ENCODE results near the gene GUCY1A2. TPM values are rescaled to one million over a fixed set of nuclear protein-coding genes. Genes with fewer than 3 reads are reported as not detected.

The GUCY1A2 gene
- total RNA-seq, 2 donors from 2014 or later: 4.4 to 6.3 TPM

- Histone ChIP-seq H3K4me3 (no peak overlapping the region), H3K27me3 (no peaks in the 10 kb centered on the region), H3K4me1 (no peaks in the 10 kb centered on the region), H3K36me3 (replicated peaks in 1 of 2; ENCODE audit: insufficient read depth in 1 of 2, low read depth in 2 of 2) (no peaks in the 10 kb centered on the region), H3K9me3 (no peaks in the 10 kb centered on the region), H3K27ac (no peak overlapping the region)
- intact Hi-C loops (cut with DNase I): no loop called here
- WGBS, 2 donors: 44 to 57% methylated on average over 5 of the region's 5 CpGs
- no peak for TF ChIP-seq POLR2A (IDR thresholded peaks at IDR 0.05)
- no peak for TF ChIP-seq CTCF (IDR thresholded peaks at IDR 0.05)
- ATAC-seq (no peak), DNase-seq (no peak)
These were observed 293.9 kb downstream of the GUCY1A2 start for GRCh38 chr11:106724293-106724892.

DNA sequence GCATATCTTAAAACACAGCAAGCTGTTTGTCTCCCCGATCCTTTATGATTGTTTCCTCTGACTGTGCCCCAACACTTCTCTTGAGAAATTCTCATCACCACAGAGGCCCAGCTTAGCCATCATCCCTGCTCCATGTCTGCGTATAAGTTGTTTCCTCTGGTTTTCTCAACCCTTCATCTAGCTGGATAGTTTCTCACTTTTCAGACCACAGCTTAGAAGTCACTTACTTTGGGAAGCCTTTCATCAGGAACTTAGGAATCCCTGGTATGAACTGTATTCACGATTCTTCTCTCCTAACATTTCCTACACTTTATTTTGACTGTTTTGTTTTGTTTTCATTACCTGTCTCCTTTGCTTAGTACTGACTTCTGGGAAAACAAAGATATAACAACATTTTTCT lies 295.2 kb downstream of the GUCY1A2 start:
- H3K36me3 ChIP-seq (replicated peaks in 1 of 2; ENCODE audit: insufficient read depth in 1 of 2, low read depth in 2 of 2): no peaks in the 10 kb centered on the region
- H3K4me3 ChIP-seq: no peak overlapping the region
- H3K27ac ChIP-seq: no peak overlapping the region
- H3K4me1 ChIP-seq: no peaks in the 10 kb centered on the region
- 81 to 84% methylated on average over 3 of the region's 3 CpGs for WGBS, 2 donors
- TF ChIP-seq CTCF (IDR thresholded peaks at IDR 0.05): no peak
- TF ChIP-seq POLR2A (IDR thresholded peaks at IDR 0.05): no peak
- ATAC-seq: no peak
- no peaks in the 10 kb centered on the region for H3K9me3 ChIP-seq
- intact Hi-C loops (cut with DNase I): no loop called here
- DNase-seq: no peak
- H3K27me3 ChIP-seq: no peaks in the 10 kb centered on the region

- no peaks in the 10 kb centered on the region for H3K9me3 ChIP-seq
- ATAC-seq (no peak), DNase-seq (no peak)
- H3K27ac ChIP-seq: no peak overlapping the region
- intact Hi-C loops (cut with DNase I): no loop called here
- WGBS, 2 donors: 32 to 49% methylated on average over 2 of the region's 2 CpGs
- no peak overlapping the region for H3K4me3 ChIP-seq
- TF ChIP-seq CTCF (IDR thresholded peaks at IDR 0.05) (no peak), POLR2A (IDR thresholded peaks at IDR 0.05) (no peak)
- H3K4me1 ChIP-seq: no peaks in the 10 kb centered on the region
- H3K27me3 ChIP-seq: no peaks in the 10 kb centered on the region
- H3K36me3 ChIP-seq (replicated peaks in 1 of 2; ENCODE audit: insufficient read depth in 1 of 2, low read depth in 2 of 2): no peaks in the 10 kb centered on the region
These were observed 301.1 kb downstream of the GUCY1A2 start for GRCh38 chr11:106717222-106717621.

DNA sequence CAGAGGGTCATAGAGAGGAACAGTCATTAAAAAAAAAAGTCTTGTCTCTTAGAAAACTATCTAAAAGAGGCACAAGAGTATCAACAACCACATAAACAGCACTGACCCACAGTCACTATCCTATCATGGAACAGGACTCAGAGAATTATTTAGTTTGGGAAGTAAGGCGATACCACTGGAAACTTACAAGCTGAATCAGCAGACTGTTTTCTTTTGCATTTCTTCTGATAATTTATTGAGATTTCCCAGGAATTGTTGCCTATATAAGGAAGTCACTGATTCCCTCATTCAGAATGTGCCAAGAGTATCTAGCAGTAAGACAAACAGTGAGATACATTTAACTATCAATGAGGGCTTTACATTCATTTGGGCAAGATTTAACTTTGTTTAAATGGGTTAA lies 304.1 kb downstream of the GUCY1A2 start:
- ATAC-seq: no peak
- Histone ChIP-seq H3K36me3 (replicated peaks in 1 of 2; ENCODE audit: insufficient read depth in 1 of 2, low read depth in 2 of 2) (no peaks in the 10 kb centered on the region), H3K4me3 (no peak overlapping the region), H3K27ac (no peak overlapping the region), H3K9me3 (no peaks in the 10 kb centered on the region), H3K27me3 (no peaks in the 10 kb centered on the region), H3K4me1 (no peaks in the 10 kb centered on the region)
- intact Hi-C loops (cut with DNase I): no loop called here
- WGBS, 2 donors: 91% methylated on average over 1 of the region's 1 CpG
- no peak for TF ChIP-seq POLR2A (IDR thresholded peaks at IDR 0.05)
- no peak for TF ChIP-seq CTCF (IDR thresholded peaks at IDR 0.05)
- no peak for DNase-seq

GRCh38 chr11:106708348-106708747 lies 309.9 kb downstream of the GUCY1A2 start:
- ATAC-seq (no peak), DNase-seq (no peak)
- H3K36me3 ChIP-seq (replicated peaks in 1 of 2; ENCODE audit: insufficient read depth in 1 of 2, low read depth in 2 of 2): no peaks in the 10 kb centered on the region
- 79 to 86% methylated on average over 7 of the region's 7 CpGs for WGBS, 2 donors
- no peaks in the 10 kb centered on the region for H3K4me1 ChIP-seq
- no peaks in the 10 kb centered on the region for H3K27me3 ChIP-seq
- H3K27ac ChIP-seq: no peak overlapping the region
- no peak overlapping the region for H3K4me3 ChIP-seq
- intact Hi-C loops (cut with DNase I): no loop called here
- H3K9me3 ChIP-seq: no peaks in the 10 kb centered on the region
- TF ChIP-seq POLR2A (IDR thresholded peaks at IDR 0.05) (no peak), CTCF (IDR thresholded peaks at IDR 0.05) (no peak)

Data from body of pancreas (tissue), 4 donors.